GM21390 (cell line): ENCODE data around the gene TACR3.
A peak's percentile ranks its signal among the peaks of the same experiment; 100 is the strongest.
"Not testable (repeated sequence)": the region's sequence is repeated elsewhere in the genome, so short reads cannot be mapped to it uniquely, and the experiment has no call there.

ENCODE experiments used
- ATAC-seq: cut with Tn5 transposase; IDR thresholded peaks from one replicate; pipeline ENCODE4 v1.9.1; 2021; ENCODE audit not compliant: unreplicated experiment

Gene TACR3, protein sequence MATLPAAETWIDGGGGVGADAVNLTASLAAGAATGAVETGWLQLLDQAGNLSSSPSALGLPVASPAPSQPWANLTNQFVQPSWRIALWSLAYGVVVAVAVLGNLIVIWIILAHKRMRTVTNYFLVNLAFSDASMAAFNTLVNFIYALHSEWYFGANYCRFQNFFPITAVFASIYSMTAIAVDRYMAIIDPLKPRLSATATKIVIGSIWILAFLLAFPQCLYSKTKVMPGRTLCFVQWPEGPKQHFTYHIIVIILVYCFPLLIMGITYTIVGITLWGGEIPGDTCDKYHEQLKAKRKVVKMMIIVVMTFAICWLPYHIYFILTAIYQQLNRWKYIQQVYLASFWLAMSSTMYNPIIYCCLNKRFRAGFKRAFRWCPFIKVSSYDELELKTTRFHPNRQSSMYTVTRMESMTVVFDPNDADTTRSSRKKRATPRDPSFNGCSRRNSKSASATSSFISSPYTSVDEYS

GRCh38 chr4:103719830-103720207 is at the start of gene TACR3:
Gene TACR3 (minus strand): TSS chr4:103719985. CDS start chr4:103719675, 310 bp downstream.
- no peak for ATAC-seq

- peak; percentile 69 for ATAC-seq
Observed at GRCh38 chr4:103757631-103758030, 37.8 kb upstream of the TACR3 start.

GRCh38 chr4:103756741-103757140 is 37.0 kb upstream of the TACR3 start:
- ATAC-seq = no peak

- ATAC-seq = no peak
Observed at GRCh38 chr4:103754844-103755243, 35.1 kb upstream of the TACR3 start.

DNA sequence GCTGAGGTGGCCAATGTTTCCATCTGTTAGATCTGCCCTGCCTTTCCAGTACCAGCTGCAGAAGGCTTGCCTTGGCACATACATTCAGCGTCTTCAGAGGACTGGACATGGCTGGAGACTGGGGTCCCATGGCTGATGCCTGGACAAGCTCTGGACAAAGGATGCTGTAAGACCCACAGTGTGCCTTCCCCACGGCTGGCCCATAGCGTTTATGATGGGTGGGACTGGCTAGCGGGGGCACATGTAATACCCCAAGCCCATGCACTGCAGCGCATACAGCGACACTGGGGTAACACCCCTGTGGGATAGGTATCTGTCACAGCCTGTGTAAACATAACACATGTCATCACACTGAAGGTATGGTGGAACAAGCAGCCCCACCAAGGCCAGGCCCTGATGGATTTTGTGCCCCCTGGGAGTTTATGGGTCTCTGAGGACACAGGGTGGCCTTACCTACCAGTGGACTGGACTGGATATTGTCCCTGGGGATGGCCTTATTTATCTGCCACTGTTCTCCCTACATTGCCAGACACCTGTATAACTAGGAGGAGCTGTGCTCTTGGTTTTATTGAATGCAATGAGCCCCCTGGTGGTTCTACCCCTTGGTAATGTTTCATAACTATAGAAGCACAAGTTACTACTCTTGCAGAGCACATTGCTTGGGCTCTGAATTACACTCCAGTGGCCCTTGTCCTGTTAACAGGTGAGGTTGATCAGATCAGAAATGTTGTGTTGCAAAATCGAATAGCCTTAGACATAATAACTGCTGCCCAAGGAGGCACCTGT is 34.3 kb upstream of the TACR3 start:
- ATAC-seq = no peak

- ATAC-seq = not testable (repeated sequence)
Observed at GRCh38 chr4:103723150-103723549, 3.4 kb upstream of the TACR3 start.

DNA sequence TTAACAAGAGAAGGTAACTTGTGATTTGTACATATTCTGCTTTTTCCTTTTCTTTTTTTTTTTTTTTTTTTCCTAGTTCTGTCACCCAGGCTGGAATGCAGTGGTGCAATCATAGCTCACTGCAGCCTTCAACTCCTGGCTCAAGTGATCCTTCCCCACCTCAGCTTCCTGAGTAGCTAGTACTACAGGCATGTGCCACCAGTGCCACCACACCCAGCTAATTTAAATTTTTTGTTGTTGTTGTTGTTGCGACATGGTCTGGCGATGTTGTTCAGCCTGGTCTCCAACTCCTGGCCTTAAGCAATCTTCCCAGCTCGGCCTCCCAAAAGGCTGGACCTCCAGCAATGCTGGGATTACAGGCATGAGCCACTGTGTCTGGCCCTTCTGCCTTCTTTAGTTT is 1.5 kb upstream of the TACR3 start:
- ATAC-seq = no peak

DNA sequence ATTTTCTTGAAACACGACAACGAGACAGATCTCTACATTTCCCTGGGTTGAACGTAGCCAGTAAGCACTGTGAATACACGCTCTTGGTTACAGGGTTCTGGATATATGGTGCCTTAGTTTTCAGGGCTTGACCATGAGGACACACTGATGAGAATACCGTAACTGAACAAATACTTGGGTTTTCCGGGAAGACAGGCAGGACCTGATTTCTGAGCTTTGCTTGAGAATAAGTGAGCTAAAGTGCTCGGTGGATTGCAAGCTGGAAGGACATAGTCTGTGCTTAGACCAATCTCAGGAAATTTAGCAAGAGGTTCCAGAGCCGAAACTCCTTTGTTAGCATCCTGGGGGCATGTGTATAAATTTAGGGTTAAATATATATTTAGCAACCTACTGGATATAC is 876 bp upstream of the TACR3 start:
- ATAC-seq = no peak

DNA sequence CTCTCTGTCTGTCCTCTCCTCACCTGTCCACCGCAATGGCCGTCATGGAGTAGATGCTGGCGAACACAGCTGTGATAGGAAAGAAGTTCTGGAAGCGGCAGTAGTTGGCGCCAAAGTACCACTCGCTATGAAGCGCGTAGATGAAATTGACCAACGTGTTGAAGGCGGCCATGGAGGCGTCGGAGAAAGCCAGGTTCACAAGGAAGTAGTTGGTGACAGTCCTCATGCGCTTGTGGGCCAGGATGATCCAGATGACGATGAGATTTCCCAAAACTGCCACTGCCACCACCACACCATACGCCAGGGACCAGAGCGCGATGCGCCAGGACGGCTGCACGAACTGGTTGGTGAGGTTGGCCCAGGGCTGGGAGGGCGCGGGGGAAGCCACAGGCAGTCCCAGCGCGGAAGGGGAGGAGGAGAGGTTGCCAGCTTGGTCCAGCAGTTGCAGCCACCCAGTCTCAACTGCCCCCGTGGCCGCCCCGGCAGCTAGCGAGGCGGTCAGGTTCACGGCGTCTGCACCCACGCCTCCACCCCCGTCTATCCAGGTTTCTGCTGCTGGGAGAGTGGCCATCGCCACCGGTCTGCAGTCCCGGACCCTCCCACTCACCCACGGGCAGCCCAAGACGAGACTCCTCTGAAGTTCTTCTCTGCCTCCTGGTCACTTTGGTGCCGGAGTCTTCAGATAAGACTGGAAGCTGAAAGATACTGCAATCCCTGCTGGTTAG is 518 bp downstream of the TACR3 start:
- ATAC-seq = no peak

GRCh38 chr4:103692615-103693014 is 27.2 kb downstream of the TACR3 start:
- no peak for ATAC-seq

- ATAC-seq = no peak
Observed at GRCh38 chr4:103673983-103674382, 45.8 kb downstream of the TACR3 start.

- not testable (repeated sequence) for ATAC-seq
Observed at GRCh38 chr4:103666764-103667163, 53.0 kb downstream of the TACR3 start.

DNA sequence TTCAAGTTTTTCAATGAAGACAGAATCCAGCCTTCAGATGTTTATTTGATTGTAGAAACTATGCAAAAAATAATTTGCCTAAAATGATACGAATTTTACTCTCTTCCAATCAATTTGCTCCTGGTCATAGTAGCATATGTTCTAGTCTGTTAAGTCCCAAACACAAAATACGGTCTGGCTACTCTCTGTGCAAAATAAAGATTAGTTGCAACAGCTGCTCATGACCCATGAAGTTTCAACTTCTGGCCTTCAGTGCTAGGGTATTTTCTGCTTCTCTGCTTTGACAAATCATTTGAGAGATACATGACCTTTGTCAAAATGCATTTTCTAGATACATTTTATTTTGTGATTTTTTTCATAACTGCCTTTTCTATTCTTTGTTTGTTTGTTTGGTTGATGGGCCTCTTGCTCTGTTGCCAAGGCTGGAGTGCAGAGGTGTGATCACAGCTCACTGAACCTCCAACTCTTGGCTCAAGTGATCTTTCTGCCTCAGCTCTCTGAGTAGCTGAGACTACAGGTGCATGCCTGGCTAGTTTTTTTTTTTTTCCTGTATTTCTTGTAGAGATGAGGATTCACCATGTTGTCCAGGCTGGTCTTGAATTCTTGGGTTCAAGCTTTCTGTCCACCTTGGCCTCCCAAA is 55.2 kb downstream of the TACR3 start:
- ATAC-seq = no peak

- no peak for ATAC-seq
Observed at GRCh38 chr4:103648541-103648940, 71.2 kb downstream of the TACR3 start.

- ATAC-seq = no peak
Observed at GRCh38 chr4:103645991-103646390, 73.8 kb downstream of the TACR3 start.

DNA sequence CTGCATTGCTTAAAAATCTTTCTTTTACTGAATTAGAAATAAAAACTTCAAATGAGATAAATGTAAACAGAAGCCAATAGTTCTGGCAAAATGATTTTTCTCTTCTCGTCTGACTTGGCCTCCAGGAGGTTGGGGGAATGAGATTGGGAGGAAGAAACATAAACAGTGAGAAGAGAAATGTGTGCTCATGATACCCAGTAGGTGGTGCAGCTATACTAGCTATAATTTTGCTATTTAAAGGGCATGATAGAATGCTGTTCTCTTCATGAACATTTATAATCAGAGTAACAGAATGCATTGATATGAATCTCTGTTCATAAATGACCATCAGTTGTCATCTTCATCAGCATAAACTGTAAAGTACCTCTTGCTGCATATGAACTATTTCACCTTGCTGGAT is 85.5 kb downstream of the TACR3 start:
- ATAC-seq = no peak

- no peak for ATAC-seq
Observed at GRCh38 chr4:103626296-103626695, 93.5 kb downstream of the TACR3 start.

DNA sequence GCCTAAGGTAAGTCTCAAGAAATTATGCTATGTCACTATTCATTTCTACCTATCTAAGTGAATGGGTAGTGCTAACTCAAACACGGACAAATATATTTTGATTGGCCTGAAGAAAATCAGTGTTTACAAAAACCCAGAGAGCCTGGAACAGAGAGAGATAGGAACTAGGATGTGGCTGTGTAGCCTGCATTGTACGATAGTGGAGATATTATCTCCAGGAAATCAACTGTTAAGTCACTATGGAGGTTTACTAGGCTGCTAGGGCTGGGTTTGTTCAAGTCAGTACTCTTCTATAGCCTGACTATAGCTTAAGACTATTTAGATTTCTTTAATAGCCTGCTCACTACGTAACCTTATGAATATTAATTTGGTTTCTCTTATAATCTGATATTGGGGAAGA is 127.9 kb downstream of the TACR3 start:
- no peak for ATAC-seq

DNA sequence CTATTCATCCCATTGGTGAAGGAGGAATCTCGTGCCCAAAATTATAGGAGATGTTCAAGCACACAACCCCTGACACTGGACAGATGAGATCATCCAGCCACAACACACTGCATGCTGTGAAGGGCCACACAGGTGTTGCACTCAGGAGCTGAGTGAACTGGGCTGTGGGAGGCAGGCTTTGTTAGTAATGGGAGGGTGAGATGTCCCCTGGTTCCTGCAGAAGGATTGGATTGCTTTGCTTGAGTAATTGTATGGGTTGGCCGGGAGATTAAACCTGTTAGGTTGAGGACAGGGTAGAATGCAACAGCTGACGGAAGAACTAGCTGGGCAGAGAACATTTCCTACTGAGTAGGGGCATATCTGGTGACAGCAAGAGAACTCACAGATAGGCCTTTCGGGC is 152.2 kb downstream of the TACR3 start:
- no peak for ATAC-seq

DNA sequence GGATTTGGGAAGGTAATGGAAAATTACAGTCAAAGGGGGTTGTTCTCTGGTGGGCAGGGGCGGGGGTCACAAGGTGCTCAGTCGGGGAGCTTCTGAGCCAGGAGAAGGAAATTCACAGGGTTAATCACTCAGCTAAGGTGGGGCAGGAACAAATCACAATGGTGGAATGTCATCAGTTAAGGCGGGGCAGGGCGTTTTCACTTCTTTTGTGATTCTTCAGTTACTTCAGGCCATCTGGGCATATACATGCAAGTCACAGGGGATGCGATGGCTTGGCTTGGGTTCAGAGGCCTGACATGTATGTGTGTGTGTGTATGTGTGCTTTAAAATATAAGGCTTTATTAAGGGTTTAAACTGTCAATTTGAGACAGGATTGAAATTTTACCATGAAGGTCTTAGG is 160.6 kb downstream of the TACR3 start:
- ATAC-seq = not testable (repeated sequence)
